ENCODE measurements around the gene ATP1B1. TPM values are rescaled to one million over a fixed set of nuclear protein-coding genes. Genes with fewer than 3 reads are reported as not detected.
"Not testable (repeated sequence)": the region's sequence is repeated elsewhere in the genome, so short reads cannot be mapped to it uniquely, and the experiment has no call there.

Gene ATP1B1
- total RNA-seq, 2 experiments from 2014 or later = 7.7 to 8.3 TPM

DNA sequence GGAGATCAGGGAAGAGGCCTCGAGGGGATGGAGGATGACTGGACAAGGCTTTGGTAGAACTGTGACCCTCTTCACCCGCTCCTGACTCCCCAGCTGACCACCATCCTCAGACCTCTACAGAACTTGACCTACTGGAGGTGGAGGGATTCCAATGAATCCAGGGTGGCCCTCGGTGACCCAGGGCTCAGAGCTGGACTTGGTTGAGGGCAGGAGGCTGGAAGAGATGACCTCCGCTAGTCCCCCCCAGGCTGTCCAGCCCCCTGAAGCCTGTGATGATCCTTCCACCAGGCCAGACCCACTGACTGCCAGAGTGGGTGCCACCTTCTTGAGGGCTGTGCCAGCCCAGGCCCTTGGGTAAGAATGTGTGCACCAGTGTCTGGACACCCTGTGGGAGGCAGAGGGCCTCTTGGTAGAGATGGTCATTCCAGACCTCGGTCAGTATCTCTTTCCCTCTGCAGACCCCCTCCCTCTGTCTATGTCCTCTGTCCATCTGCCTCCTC is 44.9 kb downstream of the ATP1B1 start:
- Mint-ChIP-seq H3K9me3 (no peaks in the 10 kb centered on the region), H3K27ac (no peak overlapping the region), H3K4me3 (no peak overlapping the region), H3K36me3 (no peaks in the 10 kb centered on the region), H3K4me1 (ENCODE audit: low read depth) (no peaks in the 10 kb centered on the region), H3K27me3 (no peaks in the 10 kb centered on the region)
- CTCF ChIA-PET = no interaction called here
- intact Hi-C loops (cut with micrococcal nuclease) = no loop called here
- DNase-seq = no peak
- POLR2A ChIA-PET = no interaction called here

DNA sequence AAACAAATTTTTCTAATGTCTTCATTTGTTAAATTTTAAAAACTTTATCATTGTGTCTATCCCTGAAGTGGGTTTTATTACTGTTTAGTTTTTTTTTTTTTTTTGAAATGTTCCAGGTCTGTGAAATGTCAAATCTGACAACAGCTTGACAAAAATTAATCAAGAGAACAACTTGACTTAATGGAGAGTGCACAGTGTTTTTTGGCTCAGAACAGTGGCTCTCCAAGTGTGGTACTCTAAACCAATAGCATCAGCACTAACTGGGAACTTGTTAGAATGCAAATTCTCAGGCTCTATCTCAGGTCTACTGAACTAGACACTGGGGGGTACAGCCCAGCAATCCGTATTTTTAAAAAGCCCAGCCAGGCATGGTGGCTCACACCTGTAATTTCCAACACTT is 49.2 kb downstream of the ATP1B1 start:
- POLR2A ChIA-PET = no interaction called here
- no peaks in the 10 kb centered on the region for H3K27me3 Mint-ChIP-seq

DNA sequence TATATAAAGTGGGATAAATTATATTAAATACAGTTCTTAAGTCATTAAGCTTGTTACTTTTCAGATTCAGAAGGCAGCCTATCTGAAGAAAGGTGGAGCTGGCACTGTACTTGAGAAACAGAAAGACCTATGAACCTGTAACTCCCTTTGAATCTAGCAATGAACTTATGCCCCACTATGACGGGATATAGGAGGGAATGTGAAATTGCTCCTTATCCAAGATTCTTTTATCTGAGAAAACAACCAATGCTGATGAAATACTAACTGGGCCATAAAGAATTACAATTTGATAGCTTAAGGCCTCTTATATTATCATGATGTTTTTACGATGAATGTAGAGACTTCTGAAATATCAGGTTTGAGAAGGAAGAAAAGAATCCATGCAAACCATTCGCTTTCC is 50.1 kb downstream of the ATP1B1 start:
- Mint-ChIP-seq H3K36me3 (no peaks in the 10 kb centered on the region), H3K27ac (no peak overlapping the region), H3K27me3 (no peaks in the 10 kb centered on the region), H3K9me3 (no peaks in the 10 kb centered on the region), H3K4me3 (no peak overlapping the region), H3K4me1 (ENCODE audit: low read depth) (no peaks in the 10 kb centered on the region)
- DNase-seq = no peak
- intact Hi-C loops (cut with micrococcal nuclease) = no loop called here
- CTCF ChIA-PET = no interaction called here
- POLR2A ChIA-PET = no interaction called here

More for the DNA sequence above, 49.2 kb downstream of the ATP1B1 start:
- Mint-ChIP-seq H3K4me1 (ENCODE audit: low read depth) (no peaks in the 10 kb centered on the region), H3K27ac (no peak overlapping the region), H3K36me3 (no peaks in the 10 kb centered on the region), H3K9me3 (no peaks in the 10 kb centered on the region), H3K4me3 (no peak overlapping the region)
- no peak for DNase-seq
- CTCF ChIA-PET = no interaction called here
- intact Hi-C loops (cut with micrococcal nuclease) = no loop called here

DNA sequence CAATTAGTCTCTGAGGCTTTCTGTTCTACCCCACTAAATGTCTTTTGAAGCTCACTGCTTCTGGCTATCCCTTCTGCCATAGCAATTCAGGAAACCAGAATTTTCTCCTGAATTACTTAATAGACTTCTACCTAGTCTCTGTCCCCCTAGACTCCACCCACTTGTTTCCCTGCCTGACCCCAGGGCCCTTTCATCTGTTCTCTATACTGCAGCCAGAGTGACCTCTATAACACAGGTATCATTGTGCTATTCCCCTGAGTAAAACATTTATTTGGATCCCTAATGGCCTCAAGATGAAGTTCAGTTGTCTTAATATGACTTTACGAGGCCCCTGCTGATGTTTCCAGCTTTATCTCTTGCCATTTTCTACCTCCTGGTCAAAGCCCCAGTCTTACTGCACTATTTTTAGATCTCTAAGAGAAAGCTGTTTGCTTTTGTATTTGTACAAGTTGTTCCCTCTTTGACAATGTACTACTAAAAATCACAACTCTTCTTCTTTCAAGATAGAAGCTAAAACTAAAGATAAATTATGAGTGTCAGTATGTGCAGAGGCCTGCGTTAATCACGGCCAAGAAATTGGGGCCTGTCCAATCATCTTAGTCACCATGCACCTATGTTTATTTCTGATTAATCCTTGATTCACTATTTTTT is 54.5 kb downstream of the ATP1B1 start:
- intact Hi-C loops (cut with micrococcal nuclease) = loop anchor here (5.0 kb wide), 1 partner anchor 54 kb away; the partner anchor contains the start of gene ATP1B1
- peaks cover 8% of the 10 kb centered on the region for H3K4me1 Mint-ChIP-seq (ENCODE audit: low read depth)
- DNase-seq = no peak
- no peaks in the 10 kb centered on the region for H3K36me3 Mint-ChIP-seq
- ChIA-PET POLR2A (no interaction called here), CTCF (no interaction called here)
- no peaks in the 10 kb centered on the region for H3K9me3 Mint-ChIP-seq
- H3K27me3 Mint-ChIP-seq = no peaks in the 10 kb centered on the region
- H3K4me3 Mint-ChIP-seq = no peak overlapping the region
- H3K27ac Mint-ChIP-seq = no peak overlapping the region

DNA sequence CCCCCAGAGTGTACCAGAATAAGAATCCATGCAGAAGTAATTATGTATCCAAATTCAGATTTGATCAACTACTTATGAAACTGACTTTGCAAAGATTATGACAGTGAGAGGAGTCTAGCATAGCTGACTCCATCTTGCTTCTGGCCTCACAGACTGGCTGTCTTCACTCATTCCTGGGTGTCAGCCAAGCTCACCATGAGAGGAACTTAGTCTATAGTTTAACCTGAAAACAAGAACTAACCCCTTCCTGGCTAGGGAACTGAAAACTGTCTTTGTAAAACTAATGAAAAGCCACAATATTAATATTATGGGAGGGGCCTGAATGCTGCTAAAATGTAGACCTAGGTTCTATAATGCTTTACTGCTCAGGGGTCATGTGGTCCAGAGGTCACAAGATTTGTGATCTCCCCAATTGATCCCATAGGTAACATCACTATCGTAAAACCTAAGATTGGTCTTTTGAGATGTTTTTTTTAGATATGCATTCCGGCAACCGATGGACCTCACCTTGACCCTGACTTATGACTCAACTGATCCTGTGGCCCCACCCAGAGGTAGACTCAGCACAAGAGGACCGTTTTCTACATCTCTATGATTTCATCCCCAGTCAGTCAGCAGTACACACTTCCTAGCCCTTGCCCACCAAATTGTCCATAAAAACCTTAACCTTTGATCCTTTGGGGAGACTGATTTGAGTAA is 55.2 kb downstream of the ATP1B1 start:
- H3K36me3 Mint-ChIP-seq = no peaks in the 10 kb centered on the region
- H3K27me3 Mint-ChIP-seq = no peaks in the 10 kb centered on the region
- no peak overlapping the region for H3K4me3 Mint-ChIP-seq
- H3K4me1 Mint-ChIP-seq (ENCODE audit: low read depth) = peaks cover 8% of the 10 kb centered on the region
- DNase-seq = no peak
- ChIA-PET CTCF (interaction anchor here (0.6 kb wide), 1 partner anchor 33 kb away, joined by 3 read pairs; no protein-coding TSS in a partner anchor), POLR2A (no interaction called here)
- intact Hi-C loops (cut with micrococcal nuclease) = loop anchor here (5.0 kb wide), 1 partner anchor 54 kb away; the partner anchor contains the start of gene ATP1B1
- H3K27ac Mint-ChIP-seq = no peak overlapping the region
- no peaks in the 10 kb centered on the region for H3K9me3 Mint-ChIP-seq

DNA sequence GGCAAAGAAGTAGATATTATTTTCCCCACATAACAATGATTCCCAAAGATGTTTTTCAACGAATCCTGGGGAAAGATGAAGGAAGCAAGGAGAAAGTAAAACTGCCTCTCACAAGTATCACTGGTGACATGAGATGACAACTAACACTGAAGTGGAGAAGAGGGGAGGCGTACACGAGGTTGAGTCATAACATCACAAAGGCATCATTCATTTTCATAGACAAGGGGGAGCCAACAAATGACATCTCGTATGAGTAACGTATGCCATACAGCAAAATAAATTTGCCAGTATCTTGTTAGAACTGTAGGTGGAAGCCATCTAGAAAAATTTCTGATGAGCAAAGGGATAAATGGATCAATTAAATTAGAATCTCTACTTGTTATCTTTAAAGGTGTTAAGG is 56.6 kb downstream of the ATP1B1 start:
- Mint-ChIP-seq H3K4me3 (no peak overlapping the region), H3K27me3 (no peaks in the 10 kb centered on the region), H3K36me3 (peaks cover 3% of the 10 kb centered on the region), H3K9me3 (no peaks in the 10 kb centered on the region), H3K4me1 (ENCODE audit: low read depth) (peaks cover 8% of the 10 kb centered on the region), H3K27ac (no peak overlapping the region)
- POLR2A ChIA-PET = no interaction called here
- intact Hi-C loops (cut with micrococcal nuclease) = loop anchor here (1.0 to 5.0 kb wide), 2 partner anchors 24 to 56 kb away; partner anchors contain the start of gene ATP1B1
- CTCF ChIA-PET = no interaction called here
- DNase-seq = peak; percentile 26

DNA sequence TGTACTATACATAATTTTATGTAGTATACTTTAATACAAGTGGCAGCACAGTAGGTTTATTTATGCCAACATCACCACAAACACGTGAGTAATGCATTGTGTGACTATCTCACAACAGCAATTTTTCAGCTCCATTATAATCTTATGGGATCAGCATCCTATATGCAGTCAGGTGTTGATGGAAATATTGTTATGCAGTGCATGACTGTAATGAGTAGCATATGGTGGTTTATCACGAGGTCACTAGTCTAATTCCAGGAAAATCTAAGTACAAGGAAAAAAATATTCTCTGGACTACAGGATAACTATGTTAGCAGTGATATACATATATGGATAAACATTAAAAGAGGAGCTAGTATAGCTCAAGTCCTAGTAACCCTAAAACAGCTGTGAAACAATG is 69.0 kb downstream of the ATP1B1 start:
- peaks cover 4% of the 10 kb centered on the region for H3K36me3 Mint-ChIP-seq
- H3K9me3 Mint-ChIP-seq = peaks cover 5% of the 10 kb centered on the region
- no peak for DNase-seq
- intact Hi-C loops (cut with micrococcal nuclease) = no loop called here
- H3K27ac Mint-ChIP-seq = no peak overlapping the region
- no peak overlapping the region for H3K4me3 Mint-ChIP-seq
- no peaks in the 10 kb centered on the region for H3K4me1 Mint-ChIP-seq (ENCODE audit: low read depth)
- ChIA-PET CTCF (no interaction called here), POLR2A (no interaction called here)
- no peaks in the 10 kb centered on the region for H3K27me3 Mint-ChIP-seq

DNA sequence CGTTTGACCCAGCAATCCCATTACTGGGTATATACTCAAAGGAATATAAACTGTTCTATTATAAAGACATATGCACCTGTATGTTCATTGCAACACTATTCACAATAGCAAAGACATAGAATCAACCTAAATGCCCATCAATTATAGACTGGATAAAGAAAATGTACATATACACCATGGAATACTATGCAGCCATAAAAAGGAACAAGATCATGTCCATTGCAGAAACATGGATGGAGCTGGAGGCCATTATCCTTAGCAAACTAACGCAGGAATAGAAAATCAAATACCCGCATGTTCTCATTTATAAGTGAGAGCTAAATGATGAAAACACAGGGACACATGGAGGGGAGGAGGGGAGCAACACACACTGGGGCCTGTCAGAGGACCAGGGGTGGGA is 72.9 kb downstream of the ATP1B1 start:
- H3K36me3 Mint-ChIP-seq; CTCF ChIA-PET; H3K4me1 Mint-ChIP-seq (ENCODE audit: low read depth); H3K4me3 Mint-ChIP-seq; H3K9me3 Mint-ChIP-seq; H3K27me3 Mint-ChIP-seq; H3K27ac Mint-ChIP-seq; DNase-seq; intact Hi-C loops (cut with micrococcal nuclease): not testable (repeated sequence)
- POLR2A ChIA-PET = interaction anchor here (0.7 kb wide), 1 partner anchor 335 kb away, joined by 4 read pairs; no protein-coding TSS in a partner anchor

DNA sequence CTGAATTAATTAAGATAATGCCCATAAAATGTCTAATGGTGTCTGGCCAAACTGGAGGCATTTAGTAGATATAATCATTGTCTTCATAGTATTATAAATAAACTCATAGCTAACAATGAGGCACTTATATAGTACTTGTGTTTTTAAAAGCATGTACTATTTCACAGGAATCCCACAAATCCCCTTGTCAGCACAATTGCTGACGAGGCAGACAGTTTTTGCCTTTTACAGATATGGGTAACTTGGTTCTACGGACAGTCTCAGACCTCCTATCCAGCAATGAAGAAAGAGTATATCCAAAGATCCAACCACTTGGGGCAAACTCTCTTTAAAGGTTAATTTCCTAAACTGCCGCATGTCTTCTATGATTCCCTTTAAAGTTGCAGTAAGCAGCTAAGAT is 73.7 kb downstream of the ATP1B1 start:
- no peak for DNase-seq

More for the DNA sequence above, 73.7 kb downstream of the ATP1B1 start:
- Mint-ChIP-seq H3K27ac (no peak overlapping the region), H3K4me1 (ENCODE audit: low read depth) (no peaks in the 10 kb centered on the region), H3K4me3 (no peak overlapping the region), H3K9me3 (peaks cover 5% of the 10 kb centered on the region), H3K27me3 (no peaks in the 10 kb centered on the region), H3K36me3 (peaks cover 4% of the 10 kb centered on the region)
- intact Hi-C loops (cut with micrococcal nuclease) = no loop called here
- ChIA-PET CTCF (no interaction called here), POLR2A (no interaction called here)

All from activated CD4-positive, alpha-beta memory T cell treated with anti-CD3 and anti-CD28 coated beads for 36 hours (primary cell).